HEK293T (cell line): ENCODE measurements around the gene HIC1.

Experiments used
- ARNT ChIP-seq: fragments of 450-650 bp; IDR thresholded peaks from 2 replicates; pipeline ENCODE4 v1.6.1; 2017; ENCODE audit warnings: mild to moderate bottlenecking
- FOXA1 ChIP-seq: fragments of 450-650 bp; IDR thresholded peaks from 2 replicates; pipeline ENCODE4 v1.6.1; 2016; ENCODE audit warnings: mild to moderate bottlenecking
- FOXK2 ChIP-seq: fragments of 450-650 bp; IDR thresholded peaks from 2 replicates; pipeline ENCODE4 v1.6.1; 2016; ENCODE audit warnings: mild to moderate bottlenecking
- HDGF ChIP-seq: fragments of 450-650 bp; IDR thresholded peaks from 2 replicates; pipeline ENCODE4 v1.6.1; 2017; ENCODE audit warnings: antibody characterized with exemption, borderline replicate concordance
- PKNOX1 ChIP-seq: fragments of 450-650 bp; IDR thresholded peaks from 2 replicates; pipeline ENCODE4 v1.6.1; 2016
- ZNF384 ChIP-seq: fragments of 450-650 bp; IDR thresholded peaks from 2 replicates; pipeline ENCODE4 v1.6.1; 2016

- TF ChIP-seq PKNOX1 (no peak), ARNT (no peak), ZNF384 (no peak), FOXK2 (no peak), FOXA1 (no peak), HDGF (no peak)
Observed at GRCh38 chr17:2077040-2077439, 22.1 kb downstream of the HIC1 start.
